Cardiac muscle cell (in vitro differentiated cells and primary cell): ENCODE measurements around the gene ZFY. TPM values are rescaled to one million over a fixed set of nuclear protein-coding genes. Genes with fewer than 3 reads are reported as not detected.

Experiments used
- DNase-seq, 2 donors: peaks; one replicate each; pipeline versions ENCODE4 v3.0.0 to v3.0.0-alpha.2; 2010 to 2017; ENCODE audit warnings: low read depth in 1 of 2, low spot score in 1 of 2
- H3K27ac ChIP-seq: fragments of 200-600 bp; sonication (generic); 2 replicates; pipeline ENCODE4 v1.5.1; 2016
- H3K27me3 ChIP-seq: fragments of 200-600 bp; sonication (generic); 2 replicates; pipeline ENCODE4 v1.6.0; 2016; ENCODE audit warnings: control low read depth
- H3K36me3 ChIP-seq: fragments of 200-600 bp; sonication (generic); 2 replicates; pipeline ENCODE4 v1.5.1; 2016; ENCODE audit warnings: control low read depth
- H3K4me1 ChIP-seq: fragments of 200-600 bp; sonication (generic); 2 replicates; pipeline ENCODE4 v1.8.1; 2017; ENCODE audit warnings: low read depth, mild to moderate bottlenecking, mixed run types
- H3K4me3 ChIP-seq: fragments of 200-600 bp; sonication (generic); 2 replicates; pipeline ENCODE4 v1.5.1; 2016; ENCODE audit warnings: mild to moderate bottlenecking
- H3K9me3 ChIP-seq: fragments of 200-600 bp; sonication (generic); 2 replicates; pipeline ENCODE4 v1.5.1; 2017; ENCODE audit warnings: low read depth, mild to moderate bottlenecking, control low read depth
- CTCF ChIP-seq: IDR thresholded peaks from 2 replicates; pipeline ENCODE4 v1.5.1; 2012; ENCODE audit warnings: low read depth, mild to moderate bottlenecking, low read length
- polyA plus RNA-seq: library from polyadenylated mRNA; unstranded; fragments of >200 nt; fragmentation: Nextera tagmentation; extraction: Ambion mirVana; gene quantifications from 2 replicates; pipeline ENCODE4 v1.2.1, GENCODE V29; 2016
- total RNA-seq: library from RNA; depleted of rRNA; stranded (reverse); fragments of >200 nt; gene quantifications from 2 replicates; pipeline ENCODE4 v1.2.3, GENCODE V29; 2016

ZFY gene
- total and polyA plus RNA-seq, 2 experiments from 2014 or later: not detected

- TF ChIP-seq CTCF: no peak
- no peaks in the 10 kb centered on the region for H3K9me3 ChIP-seq
- no peak overlapping the region for H3K27ac ChIP-seq
- H3K27me3 ChIP-seq: no peaks in the 10 kb centered on the region
- DNase-seq: no peak
- no peak overlapping the region for H3K4me3 ChIP-seq
- no peaks in the 10 kb centered on the region for H3K4me1 ChIP-seq
- H3K36me3 ChIP-seq: no peaks in the 10 kb centered on the region
Observed at GRCh38 chrY:3016594-3016993, 81.4 kb downstream of the ZFY start.

DNA sequence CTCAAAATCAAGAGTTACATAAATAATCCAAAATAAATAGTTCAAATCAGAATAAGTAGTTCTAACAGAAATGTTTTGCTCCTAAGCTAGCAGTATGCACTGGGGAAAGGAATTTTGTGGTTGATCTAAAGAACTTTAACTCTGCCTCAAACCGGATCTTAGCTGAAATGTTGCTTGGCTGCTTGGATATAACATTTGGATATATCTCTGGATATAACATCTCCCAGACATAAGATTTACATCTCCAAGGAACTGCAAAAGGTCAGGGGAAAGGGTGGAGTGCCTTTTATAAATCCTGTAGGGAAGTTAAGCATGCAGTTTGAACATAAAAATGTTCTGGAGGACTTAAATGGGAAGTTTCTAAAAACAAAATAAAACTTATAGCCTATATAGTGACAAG lies 83.4 kb downstream of the ZFY start:
- H3K27ac ChIP-seq: no peak overlapping the region
- H3K27me3 ChIP-seq: no peaks in the 10 kb centered on the region
- no peak for TF ChIP-seq CTCF
- H3K4me1 ChIP-seq: no peaks in the 10 kb centered on the region
- no peaks in the 10 kb centered on the region for H3K9me3 ChIP-seq
- H3K4me3 ChIP-seq: no peak overlapping the region
- DNase-seq: no peak
- H3K36me3 ChIP-seq: no peaks in the 10 kb centered on the region

DNA sequence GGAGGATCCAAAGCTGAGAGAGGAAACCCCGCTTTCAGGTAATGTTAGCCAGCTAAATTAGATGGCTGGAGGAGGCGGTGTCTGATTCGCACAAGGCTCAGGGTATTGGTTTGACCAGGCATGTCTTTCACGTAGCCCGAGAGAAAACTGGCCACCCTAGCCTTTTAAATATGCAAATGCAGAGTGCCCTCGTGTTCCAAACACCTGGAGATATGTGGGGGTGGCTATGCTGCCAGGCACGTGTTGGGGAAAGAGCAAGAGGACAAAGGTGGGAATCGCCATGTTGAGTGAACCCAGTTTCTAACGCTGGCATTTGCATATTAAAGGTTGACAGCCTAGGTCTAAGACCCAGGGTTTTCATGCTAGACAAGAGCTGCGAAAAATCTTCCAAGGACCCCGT lies 84.4 kb downstream of the ZFY start:
- no peak for DNase-seq
- Histone ChIP-seq H3K4me3 (no peak overlapping the region), H3K4me1 (no peaks in the 10 kb centered on the region), H3K27ac (no peak overlapping the region), H3K27me3 (no peaks in the 10 kb centered on the region), H3K9me3 (no peaks in the 10 kb centered on the region), H3K36me3 (no peaks in the 10 kb centered on the region)
- no peak for TF ChIP-seq CTCF

- no peak for TF ChIP-seq CTCF
Observed at GRCh38 chrY:3021176-3021575, 86.0 kb downstream of the ZFY start.

GRCh38 chrY:3023606-3024005 lies 88.4 kb downstream of the ZFY start:
- Histone ChIP-seq H3K36me3 (no peaks in the 10 kb centered on the region), H3K27ac (no peak overlapping the region), H3K9me3 (no peaks in the 10 kb centered on the region), H3K4me1 (no peaks in the 10 kb centered on the region), H3K27me3 (no peaks in the 10 kb centered on the region), H3K4me3 (no peak overlapping the region)
- no peak for TF ChIP-seq CTCF
- DNase-seq: no peak

More at GRCh38 chrY:3021176-3021575, 86.0 kb downstream of the ZFY start:
- Histone ChIP-seq H3K36me3 (no peaks in the 10 kb centered on the region), H3K27ac (no peak overlapping the region), H3K4me1 (no peaks in the 10 kb centered on the region), H3K27me3 (no peaks in the 10 kb centered on the region), H3K4me3 (no peak overlapping the region), H3K9me3 (no peaks in the 10 kb centered on the region)
- no peak for DNase-seq

- Histone ChIP-seq H3K9me3 (no peaks in the 10 kb centered on the region), H3K36me3 (no peaks in the 10 kb centered on the region), H3K4me1 (no peaks in the 10 kb centered on the region), H3K27me3 (no peaks in the 10 kb centered on the region), H3K4me3 (no peak overlapping the region), H3K27ac (no peak overlapping the region)
- TF ChIP-seq CTCF: no peak
- no peak for DNase-seq
Observed at GRCh38 chrY:3025357-3025756, 90.2 kb downstream of the ZFY start.
